Kidney (tissue), 14 donors: ENCODE measurements around the gene MYO15A. TPM values are rescaled to one million over a fixed set of nuclear protein-coding genes. Genes with fewer than 3 reads are reported as not detected.

Source experiments
- DNase-seq, 5 donors: peaks; one replicate each; pipeline ENCODE4 v3.0.0-alpha.2; 2013 to 2020
- FAIRE-seq: peaks from 2 replicates; lab custom pipeline; 2012; peaks lifted over from hg19 to GRCh38; lab: Jason Lieb, UNC
- H3K27ac ChIP-seq, 2 donors: one replicate each; pipeline ENCODE4 v1.7.0; 2013; ENCODE audit warnings: low read depth in 2 of 2, low read length in 2 of 2, inconsistent platforms in 1 of 2
- H3K27me3 ChIP-seq: one replicate; pipeline ENCODE4 v1.7.1; 2013; ENCODE audit warnings: low read length, inconsistent platforms; ENCODE audit not compliant: control insufficient read depth, insufficient read depth
- H3K36me3 ChIP-seq, 3 donors: one replicate each; pipeline versions ENCODE4 v1.7.0 to v1.7.1; 2013; ENCODE audit warnings: low read length in 3 of 3, control low read depth in 1 of 3, inconsistent platforms in 1 of 3; ENCODE audit not compliant: insufficient read depth in 3 of 3, control insufficient read depth in 2 of 3
- H3K4me1 ChIP-seq, 3 donors: one replicate each; pipeline versions ENCODE4 v1.7.0 to v1.7.1; 2013; ENCODE audit warnings: low read length in 3 of 3, inconsistent platforms in 1 of 3, low read depth in 1 of 3; ENCODE audit not compliant: control insufficient read depth in 2 of 3, insufficient read depth in 2 of 3
- H3K4me3 ChIP-seq, 3 donors: one replicate each; pipeline versions ENCODE4 v1.7.0 to v1.8.1; 2013; ENCODE audit warnings: low read length in 3 of 3, control low read depth in 1 of 3, inconsistent platforms in 1 of 3
- H3K9ac ChIP-seq, 3 donors: one replicate each; pipeline versions ENCODE4 v1.7.0 to v1.7.1; 2013; ENCODE audit warnings: low read length in 3 of 3, control low read depth in 1 of 3, inconsistent platforms in 1 of 3
- H3K9me3 ChIP-seq, 3 donors: one replicate each; pipeline versions ENCODE4 v1.7.0 to v1.7.1; 2013; ENCODE audit warnings: low read length in 3 of 3, control low read depth in 1 of 3, inconsistent platforms in 1 of 3; ENCODE audit not compliant: control insufficient read depth in 2 of 3, insufficient read depth in 1 of 3
- CTCF ChIP-seq: IDR thresholded peaks from 3 replicates; pipeline ENCODE4 v1.5.1; 2012; ENCODE audit warnings: mild to moderate bottlenecking, moderate library complexity, borderline replicate concordance; ENCODE audit not compliant: insufficient read depth; ENCODE audit errors: extremely low read depth
- intact Hi-C: fragments of 100-400 bp; cut with DNase I; formaldehyde crosslinking; loops from one replicate; pipeline ENCODE4 v1.11.1; 2022
- polyA plus RNA-seq: library from polyadenylated mRNA; stranded (reverse); fragments of 350-450 nt; fragmentation: Illumina TruSeq; extraction: RNeasy Lipid Tissue Mini Kit (QIAGEN cat#74804); gene quantifications from one replicate; pipeline ENCODE4 v1.2.3, GENCODE V29; 2014; ENCODE audit warnings: low read depth, low replicate concordance; ENCODE audit not compliant: insufficient read depth
- total RNA-seq: library from RNA; stranded (reverse); fragmentation: NEBNext Ultra II Directional; extraction: Animal tissue kit (Norgen Biotek cat#: 25700); gene quantifications from one replicate; pipeline ENCODE4 v1.2.1, GENCODE V29; 2021
- donor health status: control.
- donor health status: control.
- donor health status: control.
- donor health status: control.
- donor health status: control.
- donor health status: DM: yes; HTN: yes; CAD: no.
- donor health status: Normal renal cell carcinoma (clear cell type).

The MYO15A gene
- total and polyA plus RNA-seq, 2 donors from 2014 or later: 0.80 to 1.3 TPM

- no peak for TF ChIP-seq CTCF
- intact Hi-C loops: no loop called here
These were observed 40.0 kb downstream of the MYO15A start for GRCh38 chr17:18148586-18148985.

GRCh38 chr17:18151290-18151689 is 42.7 kb downstream of the MYO15A start:
- H3K9ac ChIP-seq: no peak overlapping the region
- H3K27ac ChIP-seq: no peak overlapping the region
- H3K36me3 ChIP-seq: no peaks in the 10 kb centered on the region
- no peaks in the 10 kb centered on the region for H3K9me3 ChIP-seq
- DNase-seq: no peak
- no peak for TF ChIP-seq CTCF
- intact Hi-C loops: no loop called here
- H3K4me3 ChIP-seq: no peak overlapping the region
- peaks cover 0 to 8% (median 3%) of the 10 kb centered on the region in 3 donors for H3K4me1 ChIP-seq
- H3K27me3 ChIP-seq: no peaks in the 10 kb centered on the region
- FAIRE-seq: no peak

More at GRCh38 chr17:18148586-18148985, 40.0 kb downstream of the MYO15A start:
- no peaks in the 10 kb centered on the region for H3K27me3 ChIP-seq
- no peak for DNase-seq
- H3K9ac ChIP-seq: no peak overlapping the region
- H3K4me1 ChIP-seq: peaks cover 0 to 5% (median 3%) of the 10 kb centered on the region in 3 donors
- no peak overlapping the region for H3K27ac ChIP-seq
- no peaks in the 10 kb centered on the region for H3K9me3 ChIP-seq
- H3K36me3 ChIP-seq: no peaks in the 10 kb centered on the region
- FAIRE-seq: no peak
- H3K4me3 ChIP-seq: no peak overlapping the region

GRCh38 chr17:18155179-18155578 is 46.6 kb downstream of the MYO15A start:
- no peak for TF ChIP-seq CTCF
- Histone ChIP-seq H3K9me3 (no peaks in the 10 kb centered on the region), H3K27ac (no peak overlapping the region), H3K4me1 (peaks cover 0 to 12% (median 0%) of the 10 kb centered on the region in 3 donors), H3K4me3 (no peak overlapping the region), H3K9ac (no peak overlapping the region), H3K36me3 (no peaks in the 10 kb centered on the region), H3K27me3 (no peaks in the 10 kb centered on the region)
- intact Hi-C loops: no loop called here
- no peak for FAIRE-seq
- DNase-seq: no peak
